CD14-positive monocyte (primary cell): ENCODE measurements around the gene B3GNT2. TPM values are rescaled to one million over a fixed set of nuclear protein-coding genes. Genes with fewer than 3 reads are reported as not detected.
A peak's percentile ranks its signal among the peaks of the same experiment; 100 is the strongest.
"Not testable (repeated sequence)": the region's sequence is repeated elsewhere in the genome, so short reads cannot be mapped to it uniquely, and the experiment has no call there.

ENCODE experiments used
- DNase-seq, 3 donors: peaks; one replicate each; pipeline ENCODE4 v3.0.0-alpha.2; 2011 to 2022
- H2AFZ ChIP-seq: 2 replicates; pipeline ENCODE4 v1.6.0; 2012; ENCODE audit warnings: mild to moderate bottlenecking, low read depth, low read length, inconsistent platforms; ENCODE audit not compliant: insufficient read depth, poor library complexity, severe bottlenecking
- H3K27ac ChIP-seq, 2 donors: 1 replicate in 1 of 2; 2 replicates in 1 of 2; pipeline ENCODE4 v1.5.1; 2012 to 2013; ENCODE audit warnings: low read length in 2 of 2, control low read depth in 1 of 2, inconsistent platforms in 1 of 2, low read depth in 1 of 2, mild to moderate bottlenecking in 1 of 2
- H3K27me3 ChIP-seq, 2 donors: one replicate each; pipeline versions ENCODE4 v1.6.0 to v1.6.1; 2011 to 2013; ENCODE audit warnings: low read length in 2 of 2; ENCODE audit not compliant: control insufficient read depth in 2 of 2, insufficient read depth in 2 of 2
- H3K36me3 ChIP-seq, 2 donors: replicated peaks in 1 of 2; 1 replicate in 1 of 2; 2 replicates in 1 of 2; pipeline versions ENCODE4 v1.5.1 to v1.6.1; 2012 to 2013; ENCODE audit warnings: low read length in 2 of 2, control low read depth in 1 of 2, inconsistent platforms in 1 of 2, mild to moderate bottlenecking in 1 of 2; ENCODE audit not compliant: insufficient read depth in 2 of 2, control insufficient read depth in 1 of 2
- H3K4me1 ChIP-seq, 2 donors: 1 replicate in 1 of 2; 2 replicates in 1 of 2; pipeline versions ENCODE4 v1.5.1 to v1.6.1; 2012 to 2013; ENCODE audit warnings: low read length in 2 of 2, control low read depth in 1 of 2, inconsistent platforms in 1 of 2, mild to moderate bottlenecking in 1 of 2, moderate library complexity in 1 of 2; ENCODE audit not compliant: insufficient read depth in 2 of 2, control insufficient read depth in 1 of 2
- H3K4me2 ChIP-seq: replicated peaks from 2 replicates; pipeline ENCODE3; 2012; ENCODE audit warnings: low read length, moderate library complexity, mild to moderate bottlenecking; ENCODE audit not compliant: poor library complexity, severe bottlenecking; ENCODE audit errors: extremely low read depth
- H3K4me3 ChIP-seq, 3 experiments: fragments of 200-600 bp in 1 of 3; sonication (generic) in 1 of 3; replicated peaks in 1 of 3; 1 replicate in 2 of 3; 2 replicates in 1 of 3; pipeline ENCODE4 v1.5.1; 2011 to 2013; ENCODE audit warnings: low read length in 3 of 3, mild to moderate bottlenecking in 3 of 3, control low read depth in 2 of 3, low read depth in 2 of 3, inconsistent platforms in 1 of 3, moderate library complexity in 1 of 3
- H3K79me2 ChIP-seq: 2 replicates; pipeline ENCODE4 v1.6.0; 2012; ENCODE audit warnings: mild to moderate bottlenecking, control low read depth, inconsistent platforms, low read length, moderate library complexity; ENCODE audit not compliant: insufficient read depth
- H3K9ac ChIP-seq: 2 replicates; pipeline ENCODE4 v1.6.0; 2017; ENCODE audit warnings: low read length, mild to moderate bottlenecking; ENCODE audit not compliant: insufficient read depth, poor library complexity, severe bottlenecking
- H3K9me3 ChIP-seq, 2 donors: replicated peaks in 1 of 2; 1 replicate in 1 of 2; 2 replicates in 1 of 2; pipeline versions ENCODE4 v1.5.1 to v1.6.1; 2012 to 2013; ENCODE audit warnings: low read length in 2 of 2, control low read depth in 1 of 2; ENCODE audit not compliant: control insufficient read depth in 1 of 2, insufficient read depth in 1 of 2
- H4K20me1 ChIP-seq: 2 replicates; pipeline ENCODE4 v1.6.0; 2012; ENCODE audit warnings: mild to moderate bottlenecking, low read length, control low read depth, moderate library complexity; ENCODE audit not compliant: insufficient read depth
- H3K27ac Mint-ChIP-seq, 7 donors: one replicate each; pipeline ENCODE4 v1.8.0; 2020; ENCODE audit warnings: mild to moderate bottlenecking in 7 of 7, mixed read lengths in 7 of 7, moderate library complexity in 6 of 7, inconsistent platforms in 2 of 7
- H3K27me3 Mint-ChIP-seq, 3 donors: one replicate each; pipeline ENCODE4 v1.8.0; 2021 to 2022; ENCODE audit warnings: low read depth in 3 of 3, mild to moderate bottlenecking in 3 of 3, mixed read lengths in 3 of 3, moderate library complexity in 3 of 3, inconsistent platforms in 1 of 3
- H3K36me3 Mint-ChIP-seq, 2 donors: one replicate each; pipeline ENCODE4 v1.8.0; 2020; ENCODE audit warnings: mixed read lengths in 2 of 2, inconsistent platforms in 1 of 2, mild to moderate bottlenecking in 1 of 2
- H3K4me1 Mint-ChIP-seq: one replicate; pipeline ENCODE4 v1.8.0; 2020; ENCODE audit warnings: mild to moderate bottlenecking, mixed read lengths
- H3K4me3 Mint-ChIP-seq, 2 donors: one replicate each; pipeline ENCODE4 v1.8.0; 2020; ENCODE audit warnings: mild to moderate bottlenecking in 2 of 2, mixed read lengths in 2 of 2, moderate library complexity in 1 of 2
- H3K9me3 Mint-ChIP-seq, 7 donors: one replicate each; pipeline ENCODE4 v1.8.0; 2020 to 2022; ENCODE audit warnings: mixed read lengths in 7 of 7, mild to moderate bottlenecking in 6 of 7, moderate library complexity in 6 of 7, inconsistent platforms in 2 of 7
- CTCF ChIP-seq: fragments of 200-600 bp; IDR thresholded peaks from one replicate; pipeline ENCODE4 v1.8.0; 2022; ENCODE audit warnings: antibody characterized with exemption, mild to moderate bottlenecking
- WGBS: methylation state at CpG from one replicate; pipeline ENCODE4 v1.1.5; 2013; ENCODE audit warnings: missing lambda C conversion rate; ENCODE audit not compliant: insufficient coverage; 5-methylcytosine and 5-hydroxymethylcytosine counted together
- intact Hi-C, 2 donors: fragments of 100-400 bp; cut with micrococcal nuclease; formaldehyde crosslinking; loops; one replicate each; pipeline versions ENCODE4 v1.15.0 to v1.15.1; 2023
- polyA plus RNA-seq, 3 donors: library from polyadenylated mRNA; depleted of rRNA in 1 of 3; unstranded in 2 of 3; stranded (reverse) in 1 of 3; fragments of 300-500 nt in 2 of 3; fragments of >200 nt in 1 of 3; fragmentation: Illumina TruSeq in 2 of 3; gene quantifications; 1 replicate in 2 of 3; 2 replicates in 1 of 3; pipeline ENCODE4 v1.2.3, GENCODE V29; 2012 to 2021

The B3GNT2 gene
- polyA plus RNA-seq, 3 donors, result 15.9 to 34.7 (median 18.5) TPM

GRCh38 chr2:62197925-62198633, 2.2 kb downstream of the B3GNT2 start:
- H2AFZ ChIP-seq, result peak overlapping the region; percentile 36
- peak in 2 of 3 donors; percentile 34 to 59 for DNase-seq
- H3K9ac ChIP-seq, result peak overlapping the region; percentile 87
- intact Hi-C loops, result loop anchor here (5.0 to 10.0 kb wide), 4 partner anchors 89 to 663 kb away; partner anchors contain the start of genes EHBP1 (in 1 of the 2) and XPO1 (in 1 of the 2)
- no CpG with 5 or more reads among the region's 5 CpGs for WGBS
- H3K4me3 Mint-ChIP-seq, result peak overlapping the region; percentile 89 to 92
- TF ChIP-seq CTCF, result no peak
- peaks cover 0 to 1% (median 0%) of the 10 kb centered on the region in 3 donors for H3K27me3 Mint-ChIP-seq
- H3K79me2 ChIP-seq, result peaks cover 85% of the 10 kb centered on the region
- no peaks in the 10 kb centered on the region for H3K36me3 Mint-ChIP-seq
- H3K27me3 ChIP-seq, result no peaks in the 10 kb centered on the region
- peaks cover 60% of the 10 kb centered on the region for H4K20me1 ChIP-seq
- H3K9me3 ChIP-seq, result no peaks in the 10 kb centered on the region
- H3K27ac ChIP-seq, result peak overlapping the region; percentile 37 to 95
- peaks cover 66% of the 10 kb centered on the region for H3K4me1 Mint-ChIP-seq
- H3K36me3 ChIP-seq, result no peaks in the 10 kb centered on the region
- H3K27ac Mint-ChIP-seq, result peak overlapping the region; percentile 76 to 92 (median 88)
- no peaks in the 10 kb centered on the region for H3K9me3 Mint-ChIP-seq
- H3K4me1 ChIP-seq, result peaks cover 65 to 75% of the 10 kb centered on the region in 2 donors
- peak overlapping the region; percentile 90 to 98 (median 97) for H3K4me3 ChIP-seq
- peak overlapping the region; percentile 98 for H3K4me2 ChIP-seq

GRCh38 chr2:62198854-62199253, 2.9 kb downstream of the B3GNT2 start:
- Histone ChIP-seq H4K20me1 (peaks cover 68% of the 10 kb centered on the region), H3K4me3 (peak overlapping the region in 1 of 3 experiments; percentile 90), H3K79me2 (peaks cover 93% of the 10 kb centered on the region), H3K4me2 (peak overlapping the region; percentile 98), H3K27ac (peak overlapping the region in 1 of 2 donors; percentile 95), H3K4me1 (peaks cover 70 to 81% of the 10 kb centered on the region in 2 donors)
- not testable (repeated sequence) for H3K27me3 ChIP-seq, DNase-seq, H3K9me3 ChIP-seq, H3K4me3 Mint-ChIP-seq, H3K9ac ChIP-seq, H3K36me3 Mint-ChIP-seq, H3K9me3 Mint-ChIP-seq, H2AFZ ChIP-seq, H3K27me3 Mint-ChIP-seq, H3K36me3 ChIP-seq
- H3K4me1 Mint-ChIP-seq, result peaks cover 72% of the 10 kb centered on the region
- peak overlapping the region in 4 of 7 donors; percentile 12 to 76 (median 32) for H3K27ac Mint-ChIP-seq
- intact Hi-C loops, result loop anchor here (5.0 to 10.0 kb wide), 4 partner anchors 88 to 664 kb away; partner anchors contain the start of genes EHBP1 (in 1 of the 2) and XPO1 (in 1 of the 2)
- 100% methylated on average over 4 of the region's 8 CpGs for WGBS
